ENCODE results near the gene CALML4.
"Not testable (repeated sequence)": the region's sequence is repeated elsewhere in the genome, so short reads cannot be mapped to it uniquely, and the experiment has no call there.

Gene CALML4

DNA sequence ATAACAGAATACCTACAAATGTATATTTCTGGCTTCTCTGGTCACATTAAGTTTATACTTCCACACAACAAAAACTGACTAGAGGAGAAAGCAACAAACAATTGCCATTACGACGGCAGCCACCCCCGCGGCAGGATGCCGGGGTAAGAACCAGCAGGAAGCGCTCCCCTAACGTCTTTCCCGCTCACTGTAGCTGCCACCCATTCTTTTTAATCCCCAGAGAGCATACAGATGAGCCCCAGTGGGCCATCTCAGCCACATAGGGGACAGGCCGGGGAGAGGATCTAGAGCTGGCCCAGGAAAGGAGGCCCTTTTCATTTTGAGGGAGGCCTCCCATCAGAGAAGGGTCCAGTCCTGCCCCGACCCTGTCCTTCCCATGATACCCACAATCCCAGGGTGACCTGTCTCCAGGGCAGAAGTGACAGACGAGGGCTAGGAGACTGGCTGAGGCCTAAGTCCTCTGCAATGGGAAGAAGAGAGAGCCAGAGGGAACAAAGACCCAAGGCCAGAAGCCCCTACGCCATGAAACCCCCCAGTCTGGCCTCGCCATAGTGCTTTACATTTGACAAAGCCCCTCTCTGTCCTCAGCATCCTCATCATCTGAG lies 3.6 kb upstream of the CALML4 start:
- H3K27ac Mint-ChIP-seq, result no peak overlapping the region
- peak; percentile 21 for ATAC-seq (ENCODE audit: low read depth)
- H3K9me3 Mint-ChIP-seq, result no peaks in the 10 kb centered on the region

DNA sequence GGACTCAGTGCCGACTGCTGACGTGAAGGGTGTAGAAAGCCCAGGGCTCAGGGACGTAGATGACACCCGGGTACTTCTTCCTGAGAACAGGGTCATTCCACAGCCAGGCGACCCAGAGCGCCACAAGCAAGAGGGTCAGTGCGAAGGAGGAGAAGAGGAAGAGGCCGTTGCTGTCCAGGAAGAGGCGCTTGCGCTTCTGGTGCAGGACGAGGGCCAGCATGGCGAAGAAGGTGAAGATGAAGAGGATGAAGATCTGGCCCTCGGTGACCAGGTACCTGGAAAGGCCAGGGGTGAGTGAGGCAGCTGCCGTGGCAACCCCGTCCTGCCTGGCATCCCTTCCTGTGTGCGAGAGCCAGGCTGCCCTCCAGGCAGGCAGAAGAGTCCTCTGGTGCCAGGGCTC lies 3.0 kb upstream of the CALML4 start:
- peak overlapping the region; percentile 48 for H3K4me3 Mint-ChIP-seq
- ATAC-seq (ENCODE audit: low read depth) (no peak), DNase-seq (ENCODE audit: low spot score in 2 of 2) (no peak)
- H3K36me3 Mint-ChIP-seq, result peaks cover 2% of the 10 kb centered on the region
- no peaks in the 10 kb centered on the region for H3K9me3 Mint-ChIP-seq
- no peaks in the 10 kb centered on the region for H3K27me3 Mint-ChIP-seq
- H3K27ac Mint-ChIP-seq, result no peak overlapping the region
- H3K4me1 Mint-ChIP-seq, result peaks cover 19% of the 10 kb centered on the region

More for the DNA sequence above, 3.6 kb upstream of the CALML4 start:
- Mint-ChIP-seq H3K27me3 (no peaks in the 10 kb centered on the region), H3K4me3 (peak overlapping the region; percentile 32), H3K36me3 (peaks cover 2% of the 10 kb centered on the region), H3K4me1 (peaks cover 19% of the 10 kb centered on the region)
- DNase-seq (ENCODE audit: low spot score in 2 of 2), result no peak

DNA sequence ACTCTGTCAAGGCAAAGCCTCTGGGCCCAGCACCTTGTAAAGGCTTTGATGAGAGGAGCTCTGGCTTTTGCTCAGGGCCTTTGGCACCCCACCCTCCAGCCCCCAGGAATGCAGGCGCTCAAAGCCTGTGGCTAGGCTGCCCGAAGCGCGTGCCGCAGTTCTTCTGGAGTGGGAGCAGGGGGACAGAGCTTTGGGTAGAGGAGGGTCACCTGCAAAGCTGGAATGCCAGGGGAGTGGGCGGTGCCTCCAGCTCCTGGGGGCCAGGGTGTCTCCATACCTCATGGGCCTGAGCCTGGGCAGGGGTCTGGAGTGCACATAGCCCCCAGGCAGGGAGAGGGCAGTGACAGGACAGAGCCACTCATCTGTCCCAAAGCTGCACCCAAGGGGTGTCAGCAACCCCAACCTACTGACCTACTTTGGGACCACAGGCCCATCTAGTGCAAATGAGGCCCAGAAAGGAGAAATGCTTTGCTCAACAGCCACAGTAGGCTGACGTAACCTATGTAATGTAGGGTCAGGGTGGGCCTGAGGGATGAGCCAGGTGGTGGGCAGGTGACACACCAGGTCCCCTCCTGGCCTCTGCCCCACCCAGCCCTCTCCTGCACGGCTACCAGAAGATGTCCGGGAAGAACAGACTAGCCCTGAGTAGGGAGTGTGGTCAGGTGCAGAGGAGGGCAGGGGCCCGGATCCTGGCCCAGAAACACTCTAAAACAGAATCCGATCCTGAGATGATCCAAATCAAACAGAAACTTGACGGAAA lies 2.2 kb upstream of the CALML4 start:
- H3K4me1 Mint-ChIP-seq, result peaks cover 19% of the 10 kb centered on the region
- H3K4me3 Mint-ChIP-seq, result no peak overlapping the region
- no peaks in the 10 kb centered on the region for H3K9me3 Mint-ChIP-seq
- ATAC-seq (ENCODE audit: low read depth), result no peak
- no peak for DNase-seq (ENCODE audit: low spot score in 2 of 2)
- H3K36me3 Mint-ChIP-seq, result peaks cover 2% of the 10 kb centered on the region
- H3K27me3 Mint-ChIP-seq, result no peaks in the 10 kb centered on the region
- no peak overlapping the region for H3K27ac Mint-ChIP-seq

DNA sequence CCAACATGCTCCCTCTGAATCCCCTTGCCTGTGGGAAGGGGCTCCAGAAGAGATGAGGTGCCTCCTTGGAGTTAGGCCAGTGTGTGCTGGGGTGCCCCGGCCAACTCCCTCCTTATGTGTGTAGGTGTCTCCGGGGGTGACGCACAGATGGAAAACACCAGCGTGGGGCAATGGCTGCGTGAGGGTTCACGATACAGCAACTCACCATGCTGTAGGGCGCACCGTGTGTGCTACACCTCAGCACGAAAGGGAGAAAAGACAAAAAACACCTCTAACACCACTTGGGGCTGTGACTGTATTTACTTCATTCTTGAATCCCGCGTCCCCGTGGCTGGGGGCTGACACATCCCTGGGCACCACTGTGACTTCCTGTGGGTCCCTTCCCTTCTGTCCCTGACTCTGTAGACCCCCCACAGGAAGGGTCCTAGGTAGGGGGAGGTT lies 1.6 kb upstream of the CALML4 start:
- Mint-ChIP-seq H3K4me3 (no peak overlapping the region), H3K36me3 (peaks cover 2% of the 10 kb centered on the region), H3K9me3 (no peaks in the 10 kb centered on the region), H3K27ac (no peak overlapping the region), H3K27me3 (no peaks in the 10 kb centered on the region), H3K4me1 (peaks cover 20% of the 10 kb centered on the region)
- DNase-seq (ENCODE audit: low spot score in 2 of 2) (no peak), ATAC-seq (ENCODE audit: low read depth) (no peak)

DNA sequence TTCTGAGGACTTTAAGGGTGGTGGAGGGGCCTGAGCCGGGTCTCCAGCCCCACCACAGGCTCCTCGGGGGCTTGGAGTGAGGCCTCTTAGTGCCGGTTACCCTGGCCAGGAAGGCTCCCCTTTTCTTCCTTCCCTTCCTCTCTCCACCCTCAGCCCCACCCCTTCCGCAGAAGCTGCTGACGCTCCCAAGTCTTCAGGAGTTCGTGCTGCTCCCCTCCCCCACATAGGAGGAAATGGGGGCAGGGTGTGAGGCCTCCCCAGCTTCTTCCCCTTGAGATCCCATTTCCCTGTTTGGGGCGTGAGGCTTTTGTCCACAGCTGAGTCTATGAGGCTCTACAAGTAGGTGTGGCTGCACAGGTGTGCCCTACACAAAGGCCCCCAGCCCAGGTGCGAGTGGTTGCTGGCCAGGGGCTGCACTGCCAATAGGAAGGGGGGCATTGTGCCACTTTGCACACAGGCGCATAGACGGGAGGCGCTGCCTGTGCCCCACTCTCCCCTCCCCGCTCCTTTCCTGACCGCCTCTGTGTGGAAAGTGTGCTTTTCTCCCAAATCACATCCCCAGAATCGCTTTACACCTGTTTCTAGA lies 915 bp upstream of the CALML4 start:
- H3K4me3 Mint-ChIP-seq, result no peak overlapping the region
- H3K27ac Mint-ChIP-seq, result no peak overlapping the region
- H3K9me3 Mint-ChIP-seq, result no peaks in the 10 kb centered on the region
- peaks cover 24% of the 10 kb centered on the region for H3K4me1 Mint-ChIP-seq
- ATAC-seq (ENCODE audit: low read depth) (no peak), DNase-seq (ENCODE audit: low spot score in 2 of 2) (no peak)
- no peaks in the 10 kb centered on the region for H3K27me3 Mint-ChIP-seq
- H3K36me3 Mint-ChIP-seq, result peaks cover 2% of the 10 kb centered on the region

DNA sequence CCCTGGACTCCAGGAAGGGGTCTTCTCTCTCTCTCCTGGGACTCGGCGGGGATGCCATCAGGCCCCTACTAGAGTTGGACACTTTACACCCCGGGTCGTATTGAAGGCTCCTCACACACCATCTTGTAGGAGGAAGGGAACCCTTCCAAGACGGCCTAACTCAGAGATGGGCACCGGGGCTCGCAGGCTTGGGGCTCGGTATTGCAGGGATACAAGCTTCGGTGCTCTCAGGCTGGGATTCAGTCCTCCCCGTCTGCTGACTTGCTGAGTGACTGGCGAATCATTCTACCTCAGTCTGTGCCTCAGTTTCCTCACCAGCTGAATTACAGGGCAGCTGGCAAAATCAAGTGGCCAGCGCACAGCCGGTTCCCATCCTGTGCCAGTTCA lies 419 bp upstream of the CALML4 start:
- H3K27me3 Mint-ChIP-seq, result no peaks in the 10 kb centered on the region
- no peak overlapping the region for H3K27ac Mint-ChIP-seq
- H3K36me3 Mint-ChIP-seq, result peaks cover 2% of the 10 kb centered on the region
- peaks cover 24% of the 10 kb centered on the region for H3K4me1 Mint-ChIP-seq
- H3K4me3 Mint-ChIP-seq, result no peak overlapping the region
- ATAC-seq (ENCODE audit: low read depth) (no peak), DNase-seq (ENCODE audit: low spot score in 2 of 2) (no peak)
- H3K9me3 Mint-ChIP-seq, result no peaks in the 10 kb centered on the region

DNA sequence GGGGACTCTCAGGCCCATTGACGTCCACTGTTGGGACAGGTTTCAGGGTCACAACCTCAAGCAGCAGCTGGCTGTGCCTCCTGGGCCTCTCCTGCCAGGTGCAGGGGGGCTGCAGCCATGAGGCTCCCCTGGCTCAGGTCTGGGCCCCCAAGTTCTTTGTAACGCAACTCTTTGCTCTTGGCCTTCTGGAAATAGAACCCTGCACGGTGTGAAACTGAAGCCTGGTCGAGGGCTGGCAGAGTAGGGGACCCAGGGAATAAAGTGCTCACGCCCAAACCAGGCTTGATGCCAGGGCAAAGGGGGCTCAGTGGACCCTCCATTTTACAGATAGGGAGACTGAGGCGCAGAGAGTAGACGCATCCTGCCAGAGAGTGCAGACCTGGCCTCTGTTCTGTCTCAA lies 771 bp downstream of the CALML4 start:
- DNase-seq (ENCODE audit: low spot score in 2 of 2), result no peak
- Mint-ChIP-seq H3K36me3 (peaks cover 2% of the 10 kb centered on the region), H3K27ac (no peak overlapping the region), H3K4me1 (peaks cover 15% of the 10 kb centered on the region), H3K4me3 (no peak overlapping the region), H3K27me3 (no peaks in the 10 kb centered on the region), H3K9me3 (no peaks in the 10 kb centered on the region)
- ATAC-seq (ENCODE audit: low read depth), result no peak

DNA sequence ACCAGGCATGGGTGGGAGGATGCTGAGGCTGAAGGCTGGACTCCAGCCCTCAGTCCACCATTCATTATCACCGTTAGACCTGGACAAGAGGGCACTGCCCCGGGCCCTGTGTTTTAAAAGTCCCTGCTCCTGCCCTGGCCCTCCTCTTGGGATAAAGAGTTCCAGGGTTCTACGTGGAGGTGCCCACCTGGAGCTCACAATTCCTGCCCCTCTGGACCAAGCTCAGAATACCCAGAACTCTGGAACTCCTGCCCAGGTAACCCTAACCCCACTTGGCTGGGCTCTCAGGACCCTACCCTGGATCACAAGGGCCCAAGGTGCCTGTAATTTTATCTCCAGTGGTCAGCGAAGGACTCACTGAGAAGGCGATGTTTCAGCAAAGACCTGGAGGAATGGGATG lies 1.2 kb downstream of the CALML4 start:
- H3K9me3 Mint-ChIP-seq, result no peaks in the 10 kb centered on the region
- DNase-seq (ENCODE audit: low spot score in 2 of 2) (no peak), ATAC-seq (ENCODE audit: low read depth) (no peak)
- H3K27me3 Mint-ChIP-seq, result no peaks in the 10 kb centered on the region
- H3K27ac Mint-ChIP-seq, result no peak overlapping the region
- peaks cover 2% of the 10 kb centered on the region for H3K36me3 Mint-ChIP-seq
- H3K4me3 Mint-ChIP-seq, result no peak overlapping the region
- peaks cover 12% of the 10 kb centered on the region for H3K4me1 Mint-ChIP-seq

DNA sequence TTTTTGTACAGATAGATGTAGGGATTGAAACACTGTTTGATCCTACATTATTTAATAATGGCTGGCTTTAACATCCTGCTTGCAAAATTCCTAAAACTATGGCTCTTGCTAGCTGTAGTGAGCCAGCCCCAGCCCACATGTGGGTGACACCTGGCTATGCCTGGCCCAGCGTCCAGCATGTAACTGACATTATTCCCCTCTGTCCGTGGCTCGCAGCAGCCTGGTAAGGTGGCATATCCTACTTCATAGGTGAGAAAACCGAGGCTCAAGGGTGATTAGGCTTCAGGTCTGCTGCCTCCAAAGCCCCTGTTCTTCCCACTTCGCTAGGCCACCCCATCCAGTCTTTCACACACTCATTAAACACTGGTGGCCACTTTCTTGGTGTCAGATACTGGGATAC lies 1.6 kb downstream of the CALML4 start:
- Mint-ChIP-seq H3K4me3 (no peak overlapping the region), H3K27me3 (no peaks in the 10 kb centered on the region), H3K27ac (no peak overlapping the region), H3K9me3 (no peaks in the 10 kb centered on the region), H3K4me1 (peaks cover 7% of the 10 kb centered on the region), H3K36me3 (peaks cover 2% of the 10 kb centered on the region)
- ATAC-seq (ENCODE audit: low read depth), result no peak
- no peak for DNase-seq (ENCODE audit: low spot score in 2 of 2)

DNA sequence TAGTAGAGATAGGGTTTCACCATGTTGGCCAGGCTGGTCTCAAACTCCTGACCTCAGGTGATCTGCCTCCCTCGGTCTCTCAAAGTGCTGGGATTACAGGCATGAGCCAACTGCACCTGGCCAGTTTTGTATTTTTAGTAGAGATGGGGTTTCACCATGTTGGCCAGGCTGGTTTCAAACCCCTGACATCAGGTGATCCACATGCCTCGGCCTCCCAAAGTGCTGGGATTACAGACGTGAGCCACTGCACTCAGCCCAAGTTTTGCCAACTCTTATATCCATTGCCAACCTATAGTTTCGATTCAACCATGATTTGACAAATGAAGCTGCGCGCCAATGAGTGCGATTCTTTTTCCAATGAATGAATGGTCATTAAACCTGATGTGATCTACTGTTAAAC lies 2.1 kb downstream of the CALML4 start:
- H3K36me3 Mint-ChIP-seq; H3K27ac Mint-ChIP-seq; H3K4me3 Mint-ChIP-seq; DNase-seq (ENCODE audit: low spot score in 2 of 2); H3K9me3 Mint-ChIP-seq; H3K4me1 Mint-ChIP-seq; H3K27me3 Mint-ChIP-seq; ATAC-seq (ENCODE audit: low read depth): not testable (repeated sequence)

DNA sequence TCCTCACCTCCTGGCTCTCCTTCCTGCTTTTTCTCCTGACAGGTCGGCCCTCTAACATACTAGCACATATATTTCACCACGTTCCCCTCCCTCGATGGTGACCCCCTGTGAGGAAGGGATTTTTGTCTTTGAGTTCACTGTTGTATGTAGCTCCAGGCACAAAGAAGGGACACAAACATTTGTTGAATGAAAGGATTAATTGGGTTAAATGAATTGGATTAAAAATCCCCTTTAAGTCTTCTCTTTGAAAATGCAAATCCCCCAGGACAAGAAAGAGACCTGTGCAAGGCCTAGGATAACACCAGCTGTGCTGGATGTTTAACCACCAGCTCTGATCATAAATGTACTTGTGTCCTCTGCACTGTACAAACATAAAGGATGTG lies 3.3 kb downstream of the CALML4 start:
- Mint-ChIP-seq H3K27me3 (no peaks in the 10 kb centered on the region), H3K27ac (no peak overlapping the region), H3K9me3 (no peaks in the 10 kb centered on the region), H3K4me3 (no peak overlapping the region), H3K4me1 (peaks cover 4% of the 10 kb centered on the region), H3K36me3 (no peaks in the 10 kb centered on the region)
- no peak for ATAC-seq (ENCODE audit: low read depth)
- DNase-seq (ENCODE audit: low spot score in 2 of 2), result no peak

DNA sequence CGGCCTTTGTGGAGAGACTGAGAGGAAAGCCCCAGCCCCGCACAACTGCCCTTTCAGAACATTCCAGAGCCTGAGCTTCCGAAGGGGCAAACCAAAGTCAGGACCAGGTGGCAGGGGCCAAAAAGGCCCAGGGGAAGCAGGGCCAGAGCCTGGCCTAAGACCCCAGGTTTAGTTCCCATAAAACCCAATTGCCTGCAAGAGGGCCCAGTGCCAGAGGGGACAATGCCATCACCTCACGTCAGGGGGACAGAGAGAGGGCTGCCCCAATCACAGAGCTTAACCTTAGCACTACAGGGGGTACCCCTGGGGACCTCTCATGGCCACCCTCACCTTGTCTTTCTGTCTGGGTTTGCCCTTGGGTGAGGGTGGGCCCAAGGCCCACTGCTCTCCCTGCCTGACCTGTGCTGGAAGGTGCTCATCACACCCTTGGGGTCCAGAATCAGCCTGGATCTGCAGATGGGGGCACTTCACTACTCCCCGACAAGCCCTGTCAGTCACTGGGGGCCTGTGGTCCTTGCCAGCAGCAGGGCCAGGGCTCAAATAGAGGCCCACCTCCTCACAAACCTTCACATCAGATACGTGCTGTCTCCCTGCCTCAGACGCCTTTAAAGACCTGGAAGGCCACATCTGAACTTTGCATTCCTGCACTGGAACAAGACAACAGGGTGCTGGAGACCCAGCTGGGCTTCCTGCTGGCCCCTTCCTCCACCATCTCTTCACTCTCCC lies 3.8 kb downstream of the CALML4 start:
- Mint-ChIP-seq H3K9me3 (no peaks in the 10 kb centered on the region), H3K4me3 (no peak overlapping the region), H3K27me3 (no peaks in the 10 kb centered on the region), H3K27ac (no peak overlapping the region), H3K36me3 (no peaks in the 10 kb centered on the region), H3K4me1 (peaks cover 4% of the 10 kb centered on the region)
- no peak for DNase-seq (ENCODE audit: low spot score in 2 of 2)
- ATAC-seq (ENCODE audit: low read depth), result no peak

DNA sequence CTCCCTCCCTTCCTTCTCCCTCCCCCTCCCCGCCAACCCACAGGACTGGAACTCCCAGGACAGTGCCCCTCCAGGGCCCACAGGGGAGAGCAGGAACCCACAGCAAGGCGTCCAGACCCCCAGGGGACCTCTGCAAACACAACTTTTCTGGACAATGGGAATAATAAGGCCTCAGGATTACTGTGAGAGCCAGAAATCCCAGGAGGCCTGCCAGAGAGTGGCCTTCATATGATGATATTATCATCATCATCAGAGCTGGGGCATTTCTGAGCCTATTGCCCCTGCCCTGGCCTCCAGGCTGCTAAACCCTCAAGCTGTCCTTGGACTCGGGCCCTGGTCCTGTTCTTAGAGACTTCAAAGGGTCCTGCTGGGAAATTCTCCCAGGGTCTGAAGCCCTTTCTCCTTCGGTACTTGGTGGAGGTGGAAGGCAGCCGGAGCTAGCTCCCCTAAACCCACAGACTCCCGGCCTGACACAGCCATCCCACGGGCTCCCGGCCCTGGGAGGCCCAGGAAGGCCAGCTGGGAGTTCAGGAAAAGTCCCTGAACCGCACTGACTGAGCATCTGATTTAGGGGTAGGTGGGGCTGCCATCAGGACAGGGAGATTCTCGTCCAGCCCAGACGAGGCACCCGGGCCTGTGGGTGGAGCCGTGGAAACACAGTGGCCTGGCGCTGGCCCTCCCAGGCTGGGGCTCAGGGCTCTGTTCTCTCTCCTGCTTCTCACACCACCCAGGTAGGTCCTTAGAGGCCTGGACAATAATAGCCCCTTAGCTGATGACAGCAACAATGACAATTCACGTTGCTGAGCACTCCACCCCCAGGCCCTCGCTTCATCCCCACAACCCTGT lies 4.9 kb downstream of the CALML4 start:
- Mint-ChIP-seq H3K36me3 (no peaks in the 10 kb centered on the region), H3K9me3 (no peaks in the 10 kb centered on the region), H3K27me3 (no peaks in the 10 kb centered on the region), H3K27ac (no peak overlapping the region), H3K4me3 (no peak overlapping the region), H3K4me1 (peaks cover 5% of the 10 kb centered on the region)
- ATAC-seq (ENCODE audit: low read depth) (no peak), DNase-seq (ENCODE audit: low spot score in 2 of 2) (no peak)
